HepG2 (cell line): ENCODE data around the gene PSMG4. TPM values are rescaled to one million over a fixed set of nuclear protein-coding genes. Genes with fewer than 3 reads are reported as not detected.

Experiments
- CBFB ChIP-seq: sonication (generic); formaldehyde crosslinking; IDR thresholded peaks from 2 replicates; pipeline ENCODE4 v1.4.0; 2020; ENCODE audit warnings: missing genetic modification reagents
- ETV5 ChIP-seq: IDR thresholded peaks from 2 replicates; pipeline ENCODE4 v1.6.1; 2018; ENCODE audit warnings: missing biosample characterization, missing genetic modification reagents, inconsistent platforms, borderline replicate concordance
- FOXP4 ChIP-seq: sonication (generic); formaldehyde crosslinking; IDR thresholded peaks from 2 replicates; pipeline ENCODE4 v1.4.0; 2020; ENCODE audit warnings: missing genetic modification reagents
- HINFP ChIP-seq: sonication (generic); formaldehyde crosslinking; IDR thresholded peaks from 2 replicates; pipeline ENCODE4 v1.4.0; 2020; ENCODE audit warnings: low read depth, mild to moderate bottlenecking, missing genetic modification reagents
- MYNN ChIP-seq: sonication (generic); formaldehyde crosslinking; IDR thresholded peaks from 2 replicates; pipeline ENCODE4 v1.4.0; 2020; ENCODE audit warnings: mild to moderate bottlenecking, low read depth, missing genetic modification reagents
- RAD51 ChIP-seq: fragments of 450-650 bp; IDR thresholded peaks from 2 replicates; pipeline ENCODE4 v1.6.1; 2016; ENCODE audit warnings: borderline replicate concordance
- TARDBP ChIP-seq: sonication (generic); formaldehyde crosslinking; IDR thresholded peaks from 2 replicates; pipeline ENCODE4 v1.8.0; 2022; ENCODE audit warnings: mild to moderate bottlenecking, missing genetic modification reagents
- ZHX1 ChIP-seq: sonication (generic); formaldehyde crosslinking; IDR thresholded peaks from 2 replicates; pipeline ENCODE4 v1.8.1; 2022; ENCODE audit warnings: low read depth, mild to moderate bottlenecking, missing genetic modification reagents
- ZMAT3 ChIP-seq: sonication (generic); formaldehyde crosslinking; conservative IDR thresholded peaks from 2 replicates; pipeline ENCODE4 v1.7.0; 2021; ENCODE audit warnings: missing genetic modification reagents
- ZNF253 ChIP-seq: sonication (generic); formaldehyde crosslinking; IDR thresholded peaks from 2 replicates; pipeline ENCODE4 v1.8.0; 2022; ENCODE audit warnings: mild to moderate bottlenecking, missing genetic modification reagents, borderline replicate concordance
- ZNF496 ChIP-seq: sonication (generic); formaldehyde crosslinking; IDR thresholded peaks from 2 replicates; pipeline ENCODE4 v1.8.1; 2023; ENCODE audit warnings: mild to moderate bottlenecking, moderate library complexity, missing genetic modification reagents; ENCODE audit not compliant: insufficient replicate concordance
- ZNF546 ChIP-seq: sonication (generic); formaldehyde crosslinking; conservative IDR thresholded peaks from 2 replicates; pipeline ENCODE4 v1.8.1; 2023; ENCODE audit warnings: mild to moderate bottlenecking, missing genetic modification reagents
- ZNF720 ChIP-seq: sonication (generic); formaldehyde crosslinking; IDR thresholded peaks from 2 replicates; pipeline ENCODE4 v1.4.0; 2020; ENCODE audit warnings: missing genetic modification reagents
- ZNF773 ChIP-seq: sonication (generic); formaldehyde crosslinking; IDR thresholded peaks from 2 replicates; pipeline ENCODE4 v1.4.0; 2020; ENCODE audit warnings: missing genetic modification reagents, borderline replicate concordance
- polyA plus RNA-seq, 8 experiments: library from polyadenylated mRNA; depleted of rRNA in 3 of 8; stranded (reverse) in 7 of 8; unstranded in 1 of 8; fragments of >200 nt; fragmentation: Illumina TruSeq in 4 of 8; extraction: Trizol in 4 of 8; gene quantifications; 2 replicates each; pipeline versions ENCODE4 v1.2.1 to v1.2.3, GENCODE V29; 2011 to 2016; ENCODE audit warnings: low read depth in 4 of 8, missing spikeins in 1 of 8, mixed read lengths in 1 of 8; ENCODE audit not compliant: insufficient read depth in 1 of 8
- total RNA-seq, 5 experiments: library from RNA; depleted of rRNA; stranded (reverse); fragments of >200 nt; fragmentation: Illumina TruSeq; extraction: Trizol; gene quantifications; 2 replicates each; pipeline ENCODE4 v1.2.3, GENCODE V29; 2016; ENCODE audit warnings: low read depth in 1 of 5
- TF ChIP-seq, protein P1 (sequence below): IDR thresholded peaks from 2 replicates; pipeline ENCODE4 v1.6.1; 2016; ENCODE audit warnings: low read depth
- TF ChIP-seq, protein P2 (sequence below): sonication (generic); formaldehyde crosslinking; IDR thresholded peaks from 2 replicates; pipeline ENCODE4 v1.5.1; 2020; ENCODE audit warnings: mild to moderate bottlenecking, moderate library complexity, missing genetic modification reagents

Gene PSMG4
- total and polyA plus RNA-seq, 2 of the 13 experiments (the other 11 are each of a cell fraction or from before 2014, with no cell fraction given), result 28.5 to 32.8 TPM

- TF ChIP-seq HINFP (0 out of 2 replicates have a peak, but pooled peaks have one; percentile 66), ZNF773 (CRISPR knock-in tag) (0 out of 2 replicates have a peak, but pooled peaks have one; percentile 93), ZNF496 (CRISPR knock-in tag) (no peak), ZHX1 (CRISPR knock-in tag) (peak; percentile 90), ZMAT3 (CRISPR knock-in tag) (peak; percentile 93), RAD51 (no peak), MYNN (CRISPR knock-in tag) (no peak), ZNF720 (peak; percentile 86; the same call in 1 of the 2 replicates), CBFB (CRISPR knock-in tag) (peak; percentile 89), ZNF546 (CRISPR knock-in tag) (peak; percentile 95), FOXP4 (CRISPR knock-in tag) (peak; percentile 60), ETV5 (CRISPR knock-in tag) (peak; percentile 83; the same call in 1 of the 2 replicates), TARDBP (CRISPR knock-in tag) (peak; percentile 96), ZNF253 (CRISPR knock-in tag) (no peak; the same call in 1 of the 2 replicates)
- TF ChIP-seq, protein P1, sequence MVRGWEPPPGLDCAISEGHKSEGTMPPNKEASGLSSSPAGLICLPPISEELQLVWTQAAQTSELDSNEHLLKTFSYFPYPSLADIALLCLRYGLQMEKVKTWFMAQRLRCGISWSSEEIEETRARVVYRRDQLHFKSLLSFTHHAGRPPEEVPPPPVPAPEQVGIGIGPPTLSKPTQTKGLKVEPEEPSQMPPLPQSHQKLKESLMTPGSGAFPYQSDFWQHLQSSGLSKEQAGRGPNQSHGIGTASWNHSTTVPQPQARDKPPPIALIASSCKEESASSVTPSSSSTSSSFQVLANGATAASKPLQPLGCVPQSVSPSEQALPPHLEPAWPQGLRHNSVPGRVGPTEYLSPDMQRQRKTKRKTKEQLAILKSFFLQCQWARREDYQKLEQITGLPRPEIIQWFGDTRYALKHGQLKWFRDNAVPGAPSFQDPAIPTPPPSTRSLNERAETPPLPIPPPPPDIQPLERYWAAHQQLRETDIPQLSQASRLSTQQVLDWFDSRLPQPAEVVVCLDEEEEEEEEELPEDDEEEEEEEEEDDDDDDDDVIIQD (CRISPR knock-in tag), result peak; percentile 53; the same call in 1 of the 2 replicates
- TF ChIP-seq, protein P2, sequence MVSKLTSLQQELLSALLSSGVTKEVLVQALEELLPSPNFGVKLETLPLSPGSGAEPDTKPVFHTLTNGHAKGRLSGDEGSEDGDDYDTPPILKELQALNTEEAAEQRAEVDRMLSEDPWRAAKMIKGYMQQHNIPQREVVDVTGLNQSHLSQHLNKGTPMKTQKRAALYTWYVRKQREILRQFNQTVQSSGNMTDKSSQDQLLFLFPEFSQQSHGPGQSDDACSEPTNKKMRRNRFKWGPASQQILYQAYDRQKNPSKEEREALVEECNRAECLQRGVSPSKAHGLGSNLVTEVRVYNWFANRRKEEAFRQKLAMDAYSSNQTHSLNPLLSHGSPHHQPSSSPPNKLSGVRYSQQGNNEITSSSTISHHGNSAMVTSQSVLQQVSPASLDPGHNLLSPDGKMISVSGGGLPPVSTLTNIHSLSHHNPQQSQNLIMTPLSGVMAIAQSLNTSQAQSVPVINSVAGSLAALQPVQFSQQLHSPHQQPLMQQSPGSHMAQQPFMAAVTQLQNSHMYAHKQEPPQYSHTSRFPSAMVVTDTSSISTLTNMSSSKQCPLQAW, result peak; percentile 84; the same call in 1 of the 2 replicates
Measured at GRCh38 chr6:3258720-3259490, at the start of gene PSMG4 (continued).
